Measurements from ENCODE around the gene COL1A2. TPM values are rescaled to one million over a fixed set of nuclear protein-coding genes. Genes with fewer than 3 reads are reported as not detected.

Gene COL1A2
- total and polyA plus RNA-seq, 2 of the 13 experiments (the other 11 are each of a cell fraction or from before 2014, with no cell fraction given), result not detected

GRCh38 chr7:94477878-94478277 lies 83.2 kb downstream of the COL1A2 start (continued):
- no peak for TF ChIP-seq ZBTB2 (CRISPR knock-in tag; IDR thresholded peaks at IDR 0.05; ENCODE audit: low read depth)
- no peak for TF ChIP-seq NBN (conservative IDR thresholded peaks at IDR 0.05)
- no peak for TF ChIP-seq ZNF414 (CRISPR knock-in tag; IDR thresholded peaks at IDR 0.05)
- no peak for TF ChIP-seq ZNF703 (CRISPR knock-in tag; IDR thresholded peaks at IDR 0.05; ENCODE audit: borderline replicate concordance)
- TF ChIP-seq FOXA3 (CRISPR knock-in tag; IDR thresholded peaks at IDR 0.05), result peak; percentile 81
- TF ChIP-seq FOXA1 (IDR thresholded peaks at IDR 0.05), result no peak
- TF ChIP-seq FOXA1 (CRISPR knock-in tag; IDR thresholded peaks at IDR 0.05), result peak; percentile 31; the same call in 1 of the 2 replicates
- no peak for TF ChIP-seq ZNF749 (CRISPR knock-in tag; IDR thresholded peaks at IDR 0.05; ENCODE audit: borderline replicate concordance)
- no peak for TF ChIP-seq SETDB1 (CRISPR knock-in tag; IDR thresholded peaks at IDR 0.05; ENCODE audit: borderline replicate concordance)
- TF ChIP-seq JUND (CRISPR knock-in tag; IDR thresholded peaks at IDR 0.05), result no peak
- TF ChIP-seq NFKBIZ (CRISPR knock-in tag; IDR thresholded peaks at IDR 0.05), result no peak
- peak; percentile 80 for TF ChIP-seq ARID5B (CRISPR knock-in tag; IDR thresholded peaks at IDR 0.05)
- TF ChIP-seq ZNF792 (CRISPR knock-in tag; IDR thresholded peaks at IDR 0.05), result no peak
- no peak for TF ChIP-seq ELF4 (CRISPR knock-in tag; IDR thresholded peaks at IDR 0.05; ENCODE audit: borderline replicate concordance)
- TF ChIP-seq ZNF549 (CRISPR knock-in tag; IDR thresholded peaks at IDR 0.05), result no peak
- no peak for TF ChIP-seq PHF21A (CRISPR knock-in tag; IDR thresholded peaks at IDR 0.05)
- no peak for TF ChIP-seq HOXD1 (CRISPR knock-in tag; IDR thresholded peaks at IDR 0.05)
- TF ChIP-seq ESRRA (CRISPR knock-in tag; IDR thresholded peaks at IDR 0.05; ENCODE audit: low read depth), result no peak
- TF ChIP-seq PHF8 (CRISPR knock-in tag; IDR thresholded peaks at IDR 0.05), result no peak
- TF ChIP-seq ZNF430 (CRISPR knock-in tag; IDR thresholded peaks at IDR 0.05), result no peak
- TF ChIP-seq SNAPC2 (CRISPR knock-in tag; IDR thresholded peaks at IDR 0.05), result no peak
- no peak for TF ChIP-seq BHLHE40 (IDR thresholded peaks at IDR 0.05; ENCODE audit: low read length)
- no peak for TF ChIP-seq FUBP1 (CRISPR knock-in tag; IDR thresholded peaks at IDR 0.05; ENCODE audit: borderline replicate concordance)
- TF ChIP-seq IRF2 (CRISPR knock-in tag; IDR thresholded peaks at IDR 0.05), result no peak
- 0 out of 2 replicates have a peak, but pooled peaks have one; percentile 23 for TF ChIP-seq ELF3 (CRISPR knock-in tag; IDR thresholded peaks at IDR 0.05)
- no peak for TF ChIP-seq FOXK1 (CRISPR knock-in tag; IDR thresholded peaks at IDR 0.05; ENCODE audit: borderline replicate concordance, low read depth)
